Left lobe of liver (tissue), 2 donors: ENCODE data around the gene DNAH17. TPM values are rescaled to one million over a fixed set of nuclear protein-coding genes. Genes with fewer than 3 reads are reported as not detected.

Experiments used
- ATAC-seq: fragments of 200-7000 bp; cut with Tn5 transposase; one replicate; pipeline ENCODE4 v1.9.1; 2020; ENCODE audit warnings: mild to moderate bottlenecking, moderate library complexity
- DNase-seq: peaks from one replicate; pipeline ENCODE4 v3.0.0-alpha.2; 2020; ENCODE audit warnings: low spot score
- total RNA-seq: library from RNA; stranded (reverse); gene quantifications from one replicate; pipeline ENCODE4 v1.2.1, GENCODE V29; 2021
- donor health status: DM: no; HTN: no; CAD: no; lungs with moderate emphysema.
- donor health status: DM: no; HTN: yes; CAD: no.

DNAH17 gene
- total RNA-seq, 1 donor from 2014 or later: not detected

DNA sequence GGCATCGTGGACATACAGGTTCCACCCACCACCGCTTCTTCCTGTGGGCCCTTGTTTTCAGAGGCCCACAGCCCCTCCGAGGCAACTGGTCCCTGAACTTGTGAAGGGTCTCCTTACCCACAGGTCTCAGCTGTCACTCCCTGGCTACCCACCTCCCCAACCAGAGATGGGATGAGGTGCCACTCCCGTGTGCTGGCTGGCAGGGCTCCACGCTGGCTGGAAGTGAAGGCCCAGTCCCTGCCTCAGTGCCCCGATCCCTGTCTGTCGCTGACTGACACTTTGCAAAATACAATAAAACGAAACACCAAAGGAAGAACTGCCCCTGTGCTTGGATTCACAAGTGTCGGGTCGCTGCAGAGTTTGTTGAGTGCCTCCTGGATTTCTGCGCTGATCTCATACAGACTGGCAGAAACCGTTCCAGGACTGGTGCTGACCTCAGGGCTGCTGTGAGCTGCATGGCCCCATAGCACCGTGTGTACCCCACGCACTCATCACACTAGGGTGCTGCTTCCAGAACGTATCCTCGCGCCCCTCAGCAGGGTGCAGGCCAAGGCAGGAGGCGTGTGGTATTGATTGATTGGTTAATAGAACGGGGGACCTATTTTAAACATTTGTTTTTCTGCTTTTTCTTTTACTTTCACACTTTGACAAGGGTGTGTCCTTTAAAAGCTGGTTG lies 141.7 kb downstream of the DNAH17 start:
- DNase-seq: no peak
- ATAC-seq: no peak

DNA sequence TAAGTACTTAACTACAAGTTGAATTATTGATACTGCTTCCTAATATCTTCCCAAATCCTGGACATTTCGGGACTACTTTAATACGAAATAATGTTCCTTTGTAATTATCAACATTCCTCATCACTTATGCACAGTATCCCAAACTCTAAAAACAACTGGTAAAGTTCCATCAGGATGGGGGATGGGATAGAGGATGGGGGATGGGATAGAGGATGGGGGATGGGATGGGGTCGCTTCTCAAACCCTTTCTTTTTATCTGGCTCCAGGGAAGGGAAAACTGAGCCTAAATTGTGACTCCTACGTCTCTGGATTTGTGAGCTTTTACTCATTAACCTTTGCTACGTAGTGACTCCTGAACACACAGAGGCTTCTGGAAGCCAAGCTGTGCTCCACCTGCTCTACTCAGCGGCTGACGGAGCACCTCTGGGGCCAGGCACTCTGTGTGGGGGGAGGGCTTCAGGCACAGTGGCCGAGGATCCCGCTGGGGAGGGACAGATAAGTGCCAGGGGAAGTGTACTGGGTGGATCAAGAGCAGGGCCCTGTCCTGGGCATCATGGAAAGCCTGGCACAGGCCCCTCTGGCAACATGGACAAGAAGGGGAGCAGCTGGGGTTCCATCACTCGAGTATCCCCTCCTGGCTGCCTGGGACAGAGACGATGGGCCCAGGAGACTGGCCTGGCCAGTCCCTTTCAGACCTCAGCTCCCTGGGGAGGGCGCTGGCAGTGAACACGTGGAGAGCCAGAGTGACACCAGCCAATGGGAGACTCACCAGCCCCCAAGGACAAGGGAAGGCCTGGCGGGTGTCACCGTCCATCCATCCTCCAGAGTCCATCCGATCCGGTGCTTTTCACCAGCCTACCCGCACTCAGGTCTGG lies 142.5 kb downstream of the DNAH17 start:
- ATAC-seq: peak; percentile 19
- no peak for DNase-seq

DNA sequence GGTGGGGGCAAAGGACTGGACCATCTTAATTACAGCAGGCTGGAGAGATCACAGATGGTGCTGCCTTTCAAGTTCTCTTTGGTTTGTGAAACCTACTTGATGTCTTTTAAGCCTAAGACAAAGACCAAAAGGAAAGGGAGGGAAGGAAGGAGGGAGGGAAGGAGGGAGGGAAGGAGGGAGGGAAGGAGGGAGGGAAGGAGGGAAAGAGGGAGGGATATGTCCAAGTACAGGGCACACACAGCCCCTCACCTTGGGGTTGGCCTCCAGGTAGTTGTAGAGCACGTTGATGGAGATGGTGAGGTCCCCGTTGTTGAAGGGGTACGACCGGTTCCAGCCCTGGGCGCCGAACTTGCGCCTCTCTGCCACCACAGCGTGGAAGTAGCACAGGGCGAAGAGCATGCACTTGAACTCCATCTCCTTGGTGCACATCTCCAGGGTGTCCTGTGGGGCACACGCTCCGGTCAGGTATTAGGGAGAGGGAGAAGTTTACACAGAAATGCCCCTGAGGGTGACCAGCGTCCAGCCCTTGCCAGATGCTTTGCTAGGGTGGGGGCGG lies 143.3 kb downstream of the DNAH17 start:
- no peak for ATAC-seq
- no peak for DNase-seq

DNA sequence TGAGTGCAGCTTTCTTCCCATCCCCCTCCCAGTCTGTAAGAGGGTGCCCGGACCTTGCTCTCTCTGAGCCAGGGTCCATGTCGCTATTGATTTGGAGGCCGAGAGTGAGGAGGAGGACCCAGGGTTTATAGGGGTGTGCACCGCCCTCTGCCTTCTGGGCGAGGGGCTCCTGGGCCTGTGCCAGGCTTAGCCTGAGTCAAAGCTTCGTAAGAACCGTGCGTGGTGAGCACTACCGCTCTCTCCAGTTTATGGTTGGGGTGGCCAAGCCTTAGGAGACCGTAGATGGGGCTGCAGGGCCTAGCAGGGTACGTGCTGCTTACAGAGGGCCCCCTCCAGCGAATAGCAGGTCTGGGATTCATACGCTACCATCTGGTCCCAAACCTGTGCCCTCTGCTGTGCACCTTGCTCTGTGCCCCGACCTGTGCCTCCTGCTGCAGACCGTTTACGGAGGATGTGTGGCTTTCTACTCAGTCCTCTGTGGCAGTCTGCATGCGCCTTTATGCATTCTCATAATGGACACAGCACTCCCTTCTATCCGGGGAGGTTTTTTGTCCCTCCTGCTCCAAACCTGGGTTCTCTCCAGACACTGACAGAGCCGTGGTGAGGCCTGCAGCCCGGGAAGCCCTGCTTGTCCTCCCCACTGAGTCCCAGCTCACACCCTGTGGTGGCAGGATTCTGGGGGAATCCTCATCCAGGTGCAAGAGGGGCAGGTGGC lies 144.0 kb downstream of the DNAH17 start:
- ATAC-seq (peak; percentile 38), DNase-seq (no peak)

DNA sequence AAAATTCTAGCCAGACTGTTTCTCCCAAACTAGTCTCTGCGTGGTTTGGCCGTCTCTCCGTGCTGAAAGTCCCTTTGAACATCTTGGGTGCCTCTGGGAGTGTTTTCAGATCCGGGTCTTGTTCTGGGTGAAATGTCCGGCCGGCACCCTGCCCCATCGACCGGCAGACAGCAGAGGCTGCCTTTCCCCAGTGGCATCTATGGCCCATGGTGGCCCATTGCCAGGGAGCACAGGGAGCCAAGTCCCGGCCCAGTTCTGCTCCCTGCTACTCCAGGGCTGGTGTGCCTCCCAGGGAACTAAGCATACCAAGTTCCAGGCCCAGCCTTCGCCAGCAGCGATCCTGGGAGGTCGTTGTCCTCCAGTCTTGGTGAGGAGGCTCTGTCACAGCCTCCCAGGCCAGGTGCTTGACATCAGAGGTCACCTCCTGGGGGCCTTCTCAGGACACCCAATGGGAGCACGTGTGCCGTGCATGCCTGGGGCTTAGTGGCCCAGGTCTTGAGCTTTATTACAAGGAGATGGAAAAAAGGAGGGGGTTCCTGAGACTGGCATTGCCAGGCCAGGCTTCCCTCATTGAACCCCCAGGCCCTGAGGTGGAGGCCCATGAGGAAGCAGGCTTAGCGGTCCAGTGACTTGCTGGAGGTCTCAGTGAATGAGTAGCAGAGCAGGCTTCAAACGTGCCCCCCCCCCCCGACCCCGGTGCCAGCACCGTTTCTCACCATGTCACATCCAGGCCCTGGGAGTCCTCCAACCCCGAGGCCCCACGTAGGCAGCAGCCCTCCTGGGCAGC lies 144.8 kb downstream of the DNAH17 start:
- peak; percentile 77 for DNase-seq
- peak; percentile 71 for ATAC-seq

DNA sequence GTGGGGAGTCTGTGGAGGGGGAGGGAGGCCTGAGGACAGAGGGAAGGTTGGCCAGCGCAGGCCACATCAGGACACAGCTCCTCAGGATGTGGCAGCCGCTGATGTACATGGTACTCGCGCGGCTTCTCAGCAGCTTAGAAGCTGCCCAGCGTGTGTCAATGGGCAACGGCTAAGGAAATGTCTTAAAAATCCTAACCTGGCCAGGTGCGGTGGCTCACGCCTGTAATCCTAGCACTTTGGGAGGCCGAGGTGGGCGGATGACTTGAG lies 145.6 kb downstream of the DNAH17 start:
- DNase-seq (no peak), ATAC-seq (no peak)

DNA sequence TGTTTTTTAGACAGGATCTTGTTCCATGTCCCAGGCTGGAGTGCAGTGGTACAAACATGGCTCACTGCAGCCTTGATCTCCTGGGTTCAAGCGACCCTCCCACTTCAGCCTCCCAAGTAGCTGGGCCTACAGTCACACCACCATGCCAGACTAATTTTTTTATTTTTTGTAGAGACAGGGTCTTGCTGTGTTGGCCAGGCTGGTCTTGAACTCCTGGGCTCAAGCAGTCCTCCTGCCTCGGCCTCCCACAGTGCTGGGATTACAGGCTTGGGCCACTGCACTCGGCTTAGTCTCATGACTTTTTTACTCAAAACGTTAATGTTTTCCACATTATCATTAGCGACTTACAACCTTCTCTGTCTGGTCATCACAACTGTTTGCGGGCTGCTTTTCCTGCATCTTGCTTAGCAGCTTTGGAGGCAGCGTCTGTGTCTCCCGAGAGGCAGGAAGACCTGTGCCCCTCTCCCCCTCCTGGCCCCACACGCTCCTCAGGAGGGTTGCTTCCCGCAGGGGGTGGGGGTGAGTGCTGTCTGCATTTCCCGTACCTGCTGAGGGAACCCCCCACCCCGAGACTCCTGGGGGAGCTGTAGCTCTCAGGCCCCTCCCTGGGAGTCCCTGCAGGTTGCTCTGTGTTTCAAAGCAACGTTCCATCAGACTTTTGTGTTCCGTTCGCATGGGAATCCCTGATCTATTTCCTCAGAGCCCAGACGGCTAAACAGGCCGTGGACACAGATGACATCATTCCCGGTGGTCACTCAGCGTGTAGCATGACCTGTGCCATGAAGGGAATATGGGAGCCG lies 146.1 kb downstream of the DNAH17 start:
- no peak for ATAC-seq
- DNase-seq: no peak

DNA sequence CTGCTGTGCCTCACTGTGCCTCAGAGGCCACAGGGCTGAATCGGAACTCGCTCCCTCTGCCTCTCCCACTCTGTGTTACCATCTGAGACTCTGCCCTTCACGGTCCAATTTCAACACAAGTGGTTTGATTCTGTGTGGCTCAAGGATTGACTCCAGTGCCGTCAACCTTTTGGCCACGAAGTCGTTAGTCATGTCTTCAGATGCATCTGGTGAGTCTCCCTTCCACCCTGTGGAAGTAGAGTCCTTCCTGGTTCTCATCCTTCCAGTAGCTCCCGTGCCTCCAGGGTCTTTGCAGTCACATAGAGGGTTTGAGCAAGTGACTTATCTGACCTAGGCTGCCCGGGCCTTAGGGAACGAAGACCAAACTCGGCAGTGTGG lies 147.6 kb downstream of the DNAH17 start:
- no peak for ATAC-seq
- DNase-seq: no peak

DNA sequence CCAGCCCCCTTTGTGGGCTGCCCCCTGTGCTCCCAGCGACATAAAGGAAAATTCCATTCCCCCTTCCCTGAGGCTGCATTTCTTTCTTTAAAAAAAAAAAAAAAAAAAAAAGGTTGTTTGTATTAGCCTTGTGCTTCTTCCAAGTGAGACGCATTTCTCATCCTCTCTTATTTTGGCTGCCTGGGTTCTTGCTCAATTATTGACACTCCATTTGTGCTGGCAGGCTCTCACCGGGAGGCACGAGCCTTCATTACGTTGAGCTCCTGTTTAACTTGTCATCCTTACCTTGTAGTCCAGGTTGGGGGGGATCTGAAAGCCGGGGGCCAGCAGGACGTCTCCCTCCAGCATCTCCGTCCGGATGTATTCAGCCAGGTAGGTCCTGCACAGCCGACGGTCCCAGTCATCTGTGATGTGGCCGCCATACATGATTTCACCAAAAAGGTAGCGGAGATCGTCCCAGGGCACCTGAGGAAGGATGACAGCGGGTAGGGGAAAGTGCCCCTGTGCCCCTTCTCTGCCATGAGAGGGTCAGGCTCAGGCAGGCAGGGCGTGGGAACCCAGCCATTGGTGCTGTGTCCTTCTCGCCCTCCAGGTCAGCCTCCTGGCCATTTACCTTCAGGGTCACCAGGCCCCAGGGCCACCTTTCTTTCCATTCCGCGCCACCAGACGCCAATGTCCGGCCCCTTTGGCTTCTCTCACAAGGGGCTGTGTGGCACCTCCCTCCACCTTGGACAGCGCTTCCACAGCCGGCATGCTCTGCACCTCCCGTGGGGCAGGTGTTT lies 148.2 kb downstream of the DNAH17 start:
- peak; percentile 22 for ATAC-seq
- DNase-seq: no peak

DNA sequence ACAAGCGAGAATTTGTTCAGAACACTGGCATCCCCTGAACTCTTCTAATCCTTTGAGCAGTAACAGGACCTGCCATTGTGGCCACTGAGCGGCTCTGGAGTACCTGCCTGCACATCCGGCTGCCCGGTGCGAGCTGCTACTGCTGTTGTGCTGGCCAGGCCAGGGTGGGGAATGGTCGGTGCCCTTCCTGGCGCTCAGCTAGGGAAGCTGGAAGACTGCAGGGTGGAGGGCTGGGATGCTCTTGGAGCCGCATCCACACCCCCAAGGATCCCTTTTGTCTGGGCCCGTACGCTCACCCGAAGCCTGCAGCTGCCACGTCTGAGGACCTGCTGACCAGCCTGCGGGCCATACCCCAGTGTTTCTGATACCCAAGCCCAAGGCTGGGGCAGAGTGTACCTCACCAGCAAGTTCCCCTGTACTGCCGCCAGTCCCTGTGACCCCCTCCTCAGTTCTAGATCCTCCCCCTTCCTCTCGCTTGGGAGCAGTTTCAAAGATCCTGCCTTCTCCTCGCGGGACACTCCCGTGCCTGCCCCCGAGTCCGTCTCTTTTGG lies 149.1 kb downstream of the DNAH17 start:
- DNase-seq (no peak), ATAC-seq (no peak)

DNA sequence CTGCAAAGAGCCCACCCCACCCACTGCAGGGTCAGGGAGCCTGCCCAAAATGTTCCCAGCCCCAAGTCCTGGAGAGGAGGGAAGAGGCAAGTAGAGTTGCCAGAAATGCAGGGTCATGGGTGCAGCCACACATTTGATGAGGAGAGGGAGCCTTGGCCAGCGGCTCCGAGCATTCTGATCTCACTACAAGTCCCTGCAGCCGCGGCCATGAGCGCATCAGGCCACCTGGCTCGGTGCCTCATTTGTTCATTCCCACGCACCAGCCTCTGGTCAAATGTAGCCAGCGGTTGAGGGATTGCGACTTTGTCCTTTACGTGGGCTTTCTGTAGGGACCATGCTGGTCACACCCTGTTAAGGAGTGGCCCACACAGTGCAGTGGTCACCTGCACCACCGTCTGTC lies 150.1 kb downstream of the DNAH17 start:
- DNase-seq (no peak), ATAC-seq (no peak)

DNA sequence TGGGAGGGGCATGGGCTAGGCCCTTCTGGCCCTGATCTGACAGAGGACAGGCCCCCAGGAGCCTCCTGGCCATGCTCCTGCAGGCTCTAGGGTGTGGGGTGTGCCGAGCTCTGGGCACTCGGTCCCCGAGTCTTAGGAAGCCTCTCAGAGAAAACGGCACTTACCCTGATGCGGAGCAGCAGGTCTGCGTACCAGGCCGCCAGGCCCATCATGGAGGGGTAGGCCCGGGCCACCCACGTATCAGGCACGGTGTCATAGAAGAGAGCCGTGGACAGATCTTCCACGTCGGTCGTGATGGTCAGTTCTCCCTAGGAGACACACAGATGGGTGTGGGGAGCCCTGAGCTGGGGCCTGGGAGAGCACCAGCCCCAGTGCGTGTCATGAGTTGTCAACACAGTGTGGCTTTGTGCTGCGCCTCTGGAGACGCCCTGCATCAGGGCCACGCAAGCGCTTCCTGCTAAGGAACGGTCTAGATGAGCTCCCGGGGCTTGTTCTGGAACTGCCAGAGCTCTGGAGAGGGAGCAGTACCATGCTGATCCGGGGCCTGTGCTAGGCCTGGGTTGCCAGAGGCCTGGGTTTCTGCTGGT lies 150.8 kb downstream of the DNAH17 start:
- DNase-seq (no peak), ATAC-seq (no peak)

DNA sequence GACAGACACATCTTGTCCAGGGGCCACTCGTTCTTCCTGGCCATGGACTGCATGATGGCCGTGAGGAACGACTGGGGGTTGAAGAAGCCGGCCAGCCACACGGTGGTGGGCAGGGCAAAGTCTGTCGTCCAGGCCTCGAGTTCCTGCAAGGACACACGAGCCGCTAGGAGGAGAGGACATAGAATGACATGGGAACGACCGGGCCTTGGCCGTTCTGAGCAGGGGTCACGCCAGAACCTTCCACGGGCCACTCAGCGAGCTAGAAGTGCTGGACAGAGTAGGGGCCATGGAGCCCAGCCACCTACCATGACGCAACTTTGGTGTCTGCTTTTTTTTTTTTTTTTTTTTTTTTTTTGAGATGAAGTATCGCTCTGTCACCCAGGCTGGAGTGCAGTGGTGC lies 151.8 kb downstream of the DNAH17 start:
- DNase-seq (no peak), ATAC-seq (peak; percentile 18)

DNA sequence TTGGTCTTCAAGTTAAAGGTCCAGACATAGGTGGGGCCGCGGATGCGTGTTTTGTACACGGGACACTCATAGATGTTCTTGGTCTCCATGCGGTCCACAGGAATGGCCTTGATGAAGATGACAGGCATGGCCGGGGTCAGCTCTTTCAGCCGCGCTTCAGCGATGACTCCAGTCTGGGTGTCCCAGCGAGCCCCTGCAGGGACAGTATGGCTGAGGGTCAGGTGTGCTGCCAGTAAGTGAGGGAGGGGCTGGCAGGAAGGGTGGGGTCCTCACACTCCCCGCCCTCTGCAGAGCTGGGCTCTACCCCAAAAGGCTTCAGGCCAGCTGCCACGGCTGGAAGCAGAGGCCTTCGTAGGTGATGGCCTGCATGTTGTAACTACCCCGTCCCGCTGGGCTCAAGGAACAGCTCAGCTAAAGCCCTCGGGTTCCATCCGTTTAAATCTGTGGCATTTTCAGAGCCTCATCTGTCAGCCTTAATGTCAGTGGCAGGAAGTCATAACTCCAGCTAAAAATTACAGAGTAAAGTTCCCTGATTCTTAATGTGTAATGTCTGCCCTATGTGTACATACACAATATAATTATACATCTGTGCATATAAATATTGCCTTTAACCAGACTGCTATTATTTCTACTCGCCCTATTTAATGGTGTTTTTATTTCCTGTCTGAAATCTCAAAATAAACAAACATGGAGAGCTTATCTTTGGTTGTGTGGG lies 153.1 kb downstream of the DNAH17 start:
- no peak for DNase-seq
- ATAC-seq: no peak

DNA sequence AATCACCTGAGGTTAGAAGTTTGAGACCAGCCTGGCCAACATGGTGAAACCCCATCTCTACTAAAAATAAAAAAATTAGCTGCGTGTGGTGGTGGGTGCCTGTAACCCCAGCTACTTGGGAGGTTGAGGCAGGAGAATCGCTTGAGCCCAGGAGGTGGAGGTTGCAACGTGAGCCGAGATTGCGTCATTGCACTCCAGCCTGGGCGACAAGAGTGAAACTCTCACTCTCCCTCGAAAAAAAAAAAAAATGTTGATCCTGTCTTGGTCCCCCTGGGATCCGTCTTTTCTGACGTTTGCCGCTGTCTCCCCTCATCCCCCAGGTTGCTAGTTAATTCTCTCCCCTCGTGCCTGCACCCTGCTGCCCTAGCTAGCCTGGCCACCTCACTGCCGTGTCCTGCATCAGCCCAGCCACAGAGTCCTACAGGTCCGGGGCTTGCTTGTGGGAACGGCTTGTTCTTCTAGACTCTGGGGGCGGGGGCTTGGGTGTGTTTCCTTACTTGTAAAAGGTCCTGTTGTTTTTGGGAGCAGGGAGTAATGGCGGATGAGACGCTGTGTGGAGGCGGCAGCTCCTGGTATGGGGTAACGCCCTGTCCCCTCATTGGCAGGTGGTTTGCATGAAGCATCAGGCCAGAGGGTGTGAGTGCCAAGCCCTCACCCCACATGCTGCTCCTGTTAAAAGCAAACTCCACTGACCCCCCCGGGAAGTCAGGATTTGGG lies 154.2 kb downstream of the DNAH17 start:
- DNase-seq: no peak
- ATAC-seq: no peak

DNA sequence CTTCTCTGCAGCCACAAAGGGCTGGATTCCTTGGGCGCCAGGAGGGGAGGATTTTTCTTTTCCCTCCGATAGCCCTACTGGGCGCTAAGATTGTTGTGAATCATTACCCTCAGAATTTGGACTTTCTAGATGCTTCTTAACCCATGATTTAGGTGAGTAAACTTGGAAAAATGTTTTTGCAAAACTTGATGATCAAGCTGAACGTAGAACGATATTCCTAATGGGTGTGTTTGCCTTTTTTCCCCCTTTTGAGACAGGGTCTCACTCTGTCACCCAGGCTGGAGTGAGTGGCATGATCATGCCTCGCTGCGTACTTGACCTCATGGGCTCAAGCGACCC lies 155.0 kb downstream of the DNAH17 start:
- ATAC-seq (no peak), DNase-seq (no peak)

DNA sequence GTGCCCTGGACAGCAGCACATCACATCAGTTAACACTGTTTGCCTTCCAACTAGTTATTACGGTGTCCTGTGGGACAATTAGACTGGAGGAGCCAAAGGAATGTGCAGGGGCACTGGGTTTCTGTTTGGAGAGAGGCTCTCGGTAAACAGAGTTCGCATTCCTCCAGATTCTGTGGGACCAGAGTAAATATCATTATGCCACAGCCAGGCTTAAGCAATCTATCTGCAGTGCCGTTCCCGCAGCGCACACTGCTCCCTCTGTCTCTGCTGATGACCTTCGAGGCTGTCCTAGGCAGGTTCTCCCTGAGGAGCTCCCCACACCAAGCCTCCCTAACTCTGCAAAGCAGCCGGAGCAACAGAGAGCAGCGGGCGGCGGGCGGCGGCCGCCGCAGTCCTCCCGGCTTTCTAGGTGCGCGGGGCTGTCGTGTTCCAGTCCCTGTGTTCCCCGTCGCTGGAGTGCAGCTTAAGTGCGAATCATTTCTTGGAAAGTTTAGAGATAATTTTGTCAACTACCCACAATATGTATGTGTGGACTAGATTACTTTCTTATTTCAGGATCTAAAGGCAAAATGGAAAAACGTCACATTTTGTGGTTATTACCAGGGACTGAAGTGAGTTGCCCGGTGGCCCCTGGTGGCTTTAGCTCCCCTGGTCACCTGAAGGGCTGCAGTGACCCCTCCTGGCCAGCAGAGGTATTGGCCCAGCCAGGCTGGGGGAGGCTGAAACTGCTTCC lies 155.5 kb downstream of the DNAH17 start:
- DNase-seq (peak; percentile 75), ATAC-seq (peak; percentile 93)
